SK-N-MC (cell line): Measurements from ENCODE around the gene DCUN1D2.

ENCODE experiments used
- EZH2 ChIP-seq: fragments of 200-600 bp; sonication (generic); IDR thresholded peaks from one replicate; pipeline ENCODE4 v1.6.1; 2017; ENCODE audit warnings: antibody characterized with exemption
- FOXP2 ChIP-seq: optimal IDR thresholded peaks from 2 replicates; pipeline ENCODE3; 2011; ENCODE audit warnings: mild to moderate bottlenecking, moderate library complexity; ENCODE audit not compliant: insufficient read depth; ENCODE audit errors: extremely low read length, control extremely low read depth
- POLR2AphosphoS5 ChIP-seq: IDR thresholded peaks from 2 replicates; pipeline ENCODE4 v1.6.1; 2012; ENCODE audit warnings: mild to moderate bottlenecking, low read depth, low read length, borderline replicate concordance

DNA sequence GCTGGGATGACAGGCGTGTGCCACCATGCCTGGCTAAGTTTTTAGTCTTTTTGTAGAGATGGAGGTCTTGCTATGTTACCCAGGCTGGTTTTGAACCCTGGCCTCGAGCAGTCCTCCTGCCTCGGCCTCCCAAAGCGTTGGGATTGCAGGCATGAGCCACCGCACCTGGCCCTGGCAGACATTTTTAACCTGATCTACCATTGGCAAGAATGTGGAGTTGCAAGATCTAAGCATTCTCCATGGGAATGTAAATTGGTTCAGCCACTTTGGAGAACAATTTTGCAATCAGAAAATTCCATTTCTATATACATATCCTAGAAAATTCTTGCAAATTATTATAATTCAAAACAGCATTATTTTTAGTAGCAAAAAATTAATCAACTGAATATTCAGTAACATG lies 24.3 kb upstream of the DCUN1D2 start:
- TF ChIP-seq EZH2: no peak
- no peak for TF ChIP-seq POLR2AphosphoS5
- no peak for TF ChIP-seq FOXP2
